Measurements from ENCODE around the gene ISM1.

GRCh38 chr20:13277663-13278295 is 56.7 kb downstream of the ISM1 start:
- no peak for TF ChIP-seq CTCF (IDR thresholded peaks at IDR 0.05; ENCODE audit: low read depth, low read length, poor library complexity, severe bottlenecking)
- no peak for TF ChIP-seq EZH2phosphoT487 (IDR thresholded peaks at IDR 0.05; ENCODE audit: borderline replicate concordance, low read length)

All from DOHH2 (cell line).